SK-N-SH (cell line): ENCODE data around the gene DENND2A. TPM values are rescaled to one million over a fixed set of nuclear protein-coding genes. Genes with fewer than 3 reads are reported as not detected.

ENCODE experiments used
- CTCF ChIA-PET: fragments of 300-600, 350-600 bp; formaldehyde crosslinking; extraction: SDS; loops from one replicate; lab custom pipeline; 2021; lab: Yijun Ruan, JAX
- POLR2A ChIA-PET: fragments of 350-600 bp; sonication (Branson Sonifier 250); formaldehyde crosslinking; extraction: SDS; loops from one replicate; lab custom pipeline; 2020; ENCODE audit warnings: antibody characterized with exemption, inconsistent platforms; lab: Yijun Ruan, JAX
- DNase-seq: peaks from one replicate; pipeline ENCODE4 v3.0.0; 2012
- H2AFZ ChIP-seq: fragments of 200-600 bp; sonication (generic); 2 replicates; pipeline ENCODE4 v1.8.1; 2016; ENCODE audit warnings: antibody characterized with exemption, mild to moderate bottlenecking, low read depth
- H3F3A ChIP-seq: fragments of 200-600 bp; sonication (generic); replicated peaks from 2 replicates; pipeline ENCODE3; 2016; ENCODE audit warnings: antibody characterized with exemption, mild to moderate bottlenecking; ENCODE audit not compliant: insufficient read depth
- H3K27ac ChIP-seq, 2 experiments: fragments of 200-500 bp in 1 of 2; fragments of 200-600 bp in 1 of 2; sonication (Bioruptor generic) in 1 of 2; sonication (generic), shearing (Covaris generic) in 1 of 2; 2 replicates each; pipeline versions ENCODE4 v1.5.1 to v1.6.1; 2014 to 2016; ENCODE audit warnings: low read depth in 2 of 2, inconsistent platforms in 1 of 2, low read length in 1 of 2, mild to moderate bottlenecking in 1 of 2, mixed read lengths in 1 of 2
- H3K27me3 ChIP-seq: fragments of 200-600 bp; sonication (generic), shearing (Covaris generic); 2 replicates; pipeline ENCODE4 v1.6.1; 2016; ENCODE audit warnings: mixed run types; ENCODE audit not compliant: insufficient read depth
- H3K36me3 ChIP-seq, 2 experiments: fragments of 200-500 bp in 1 of 2; fragments of 200-600 bp in 1 of 2; sonication (Bioruptor generic) in 1 of 2; sonication (generic) in 1 of 2; replicated peaks in 1 of 2; 2 replicates each; pipeline versions ENCODE3 to v1.5.1; 2014 to 2016; ENCODE audit warnings: low read length in 1 of 2, mild to moderate bottlenecking in 1 of 2; ENCODE audit not compliant: insufficient read depth in 2 of 2, control insufficient read depth in 1 of 2
- H3K4me1 ChIP-seq, 2 experiments: fragments of 200-500 bp in 1 of 2; fragments of 200-600 bp in 1 of 2; sonication (Bioruptor generic) in 1 of 2; sonication (generic), shearing (Covaris generic) in 1 of 2; 2 replicates each; pipeline versions ENCODE4 v1.5.1 to v1.6.1; 2014 to 2016; ENCODE audit warnings: low read depth in 1 of 2, low read length in 1 of 2, mixed run types in 1 of 2; ENCODE audit not compliant: insufficient read depth in 2 of 2, control insufficient read depth in 1 of 2
- H3K4me2 ChIP-seq: fragments of 200-600 bp; sonication (generic), shearing (Covaris generic); 2 replicates; pipeline ENCODE4 v1.6.1; 2017; ENCODE audit warnings: mixed run types
- H3K4me3 ChIP-seq, 2 experiments: fragments of 200-500 bp in 1 of 2; fragments of 200-600 bp in 1 of 2; sonication (Bioruptor generic) in 1 of 2; sonication (generic), shearing (Covaris generic) in 1 of 2; 2 replicates each; pipeline versions ENCODE4 v1.5.1 to v1.8.1; 2014 to 2016; ENCODE audit warnings: low read depth in 2 of 2, inconsistent platforms in 1 of 2, low read length in 1 of 2, mild to moderate bottlenecking in 1 of 2, mixed read lengths in 1 of 2, moderate library complexity in 1 of 2
- H3K79me2 ChIP-seq: fragments of 200-600 bp; sonication (generic); 2 replicates; pipeline ENCODE4 v1.8.1; 2017; ENCODE audit warnings: mild to moderate bottlenecking; ENCODE audit not compliant: insufficient read depth
- H3K9ac ChIP-seq: fragments of 200-600 bp; sonication (generic); 2 replicates; pipeline ENCODE4 v1.6.1; 2017; ENCODE audit warnings: mixed run types
- H3K9me2 ChIP-seq: fragments of 200-600 bp; sonication (generic); 2 replicates; pipeline ENCODE4 v1.6.1; 2017; ENCODE audit warnings: mixed run types
- H3K9me3 ChIP-seq: fragments of 200-600 bp; sonication (generic); 2 replicates; pipeline ENCODE4 v1.6.1; 2017; ENCODE audit warnings: mixed run types, mild to moderate bottlenecking, moderate library complexity
- H4K20me1 ChIP-seq: fragments of 200-600 bp; sonication (generic); 2 replicates; pipeline ENCODE4 v1.6.1; 2017; ENCODE audit warnings: mild to moderate bottlenecking, mixed run types; ENCODE audit not compliant: insufficient read depth
- CHD2 ChIP-seq: fragments of 150-350 bp; IDR thresholded peaks from 2 replicates; pipeline ENCODE4 v1.6.1; 2018; ENCODE audit warnings: low read length; ENCODE audit not compliant: partially characterized antibody
- EP300 ChIP-seq, 2 experiments: IDR thresholded peaks; 2 replicates each; pipeline versions ENCODE4 v1.4.0 to v1.6.1; 2012; ENCODE audit warnings: borderline replicate concordance in 1 of 2, low read depth in 1 of 2, low read length in 1 of 2
- FOSL2 ChIP-seq: IDR thresholded peaks from 2 replicates; pipeline ENCODE4 v1.4.0; 2012; ENCODE audit warnings: low read depth, mild to moderate bottlenecking, moderate library complexity, borderline replicate concordance
- FOXJ3 ChIP-seq: sonication (generic); formaldehyde crosslinking; IDR thresholded peaks from 2 replicates; pipeline ENCODE4 v1.5.1; 2020; ENCODE audit warnings: mild to moderate bottlenecking, missing genetic modification reagents
- GABPA ChIP-seq: IDR thresholded peaks from 2 replicates; pipeline ENCODE4 v1.4.0; 2012; ENCODE audit warnings: low read depth, mild to moderate bottlenecking
- GATA2 ChIP-seq: sonication (generic); formaldehyde crosslinking; IDR thresholded peaks from 2 replicates; pipeline ENCODE4 v1.5.0; 2020; ENCODE audit warnings: mild to moderate bottlenecking, missing genetic modification reagents
- JUND ChIP-seq: IDR thresholded peaks from 2 replicates; pipeline ENCODE4 v1.4.0; 2012
- NFIC ChIP-seq: IDR thresholded peaks from 2 replicates; pipeline ENCODE4 v1.4.0; 2012; ENCODE audit warnings: borderline replicate concordance
- RAD21 ChIP-seq: IDR thresholded peaks from 2 replicates; pipeline ENCODE4 v1.6.1; 2012; ENCODE audit warnings: mild to moderate bottlenecking, low read length
- RCOR1 ChIP-seq: fragments of 150-350 bp; IDR thresholded peaks from 2 replicates; pipeline ENCODE4 v1.6.1; 2017; ENCODE audit warnings: antibody characterized with exemption, low read length
- RXRA ChIP-seq: IDR thresholded peaks from 2 replicates; pipeline ENCODE4 v1.4.0; 2012; ENCODE audit warnings: low read depth, mild to moderate bottlenecking, borderline replicate concordance
- YY1 ChIP-seq: IDR thresholded peaks from 2 replicates; pipeline ENCODE4 v1.4.0; 2012; ENCODE audit warnings: low read depth, mild to moderate bottlenecking
- WGBS: methylation state at CpG from one replicate; pipeline ENCODE4 v1.1.6; 2017; ENCODE audit warnings: low lambda C conversion rate; 5-methylcytosine and 5-hydroxymethylcytosine counted together
- polyA plus RNA-seq, 3 experiments: library from polyadenylated mRNA; depleted of rRNA; stranded (reverse); fragments of >200 nt; gene quantifications; 2 replicates each; pipeline ENCODE4 v1.2.3, GENCODE V29; 2012
- TF ChIP-seq, protein P1 (sequence below): IDR thresholded peaks from 2 replicates; pipeline ENCODE4 v1.4.0; 2012; ENCODE audit warnings: low read depth, borderline replicate concordance
- TF ChIP-seq, protein P2 (sequence below): fragments of 200-600 bp; sonication (generic); IDR thresholded peaks from 2 replicates; pipeline ENCODE4 v1.6.1; 2017; ENCODE audit warnings: antibody characterized with exemption, mild to moderate bottlenecking, moderate library complexity
- TF ChIP-seq, protein P3 (sequence below): IDR thresholded peaks from 2 replicates; pipeline ENCODE4 v1.4.0; 2012; ENCODE audit warnings: low read depth, borderline replicate concordance

DENND2A gene
- polyA plus RNA-seq, 1 of the 3 experiments (the other 2 are of a cell fraction) = 3.5 TPM

DNA sequence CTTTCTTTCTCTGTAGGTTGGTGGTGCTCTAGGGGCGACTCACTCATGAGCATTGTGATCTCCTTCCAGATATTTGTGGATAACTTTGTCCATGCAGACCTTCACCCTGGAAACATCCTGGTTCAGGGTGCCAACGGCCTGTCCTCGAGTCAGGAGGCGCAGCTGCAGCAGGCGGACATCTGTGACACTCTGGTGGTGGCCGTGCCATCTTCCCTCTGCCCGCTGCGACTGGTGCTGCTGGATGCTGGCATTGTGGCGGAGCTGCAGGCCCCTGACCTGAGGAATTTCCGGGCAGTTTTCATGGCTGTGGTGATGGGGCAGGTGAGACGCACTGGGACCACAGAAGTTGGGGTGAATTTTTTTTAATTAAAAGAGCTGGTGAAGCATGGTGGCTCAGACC is 46.3 kb upstream of the DENND2A start:
- 92% methylated on average over 7 of the region's 11 CpGs for WGBS
- Histone ChIP-seq H3K27me3 (no peaks in the 10 kb centered on the region), H3K79me2 (no peaks in the 10 kb centered on the region), H3K36me3 (peaks cover 5 to 11% of the 10 kb centered on the region in 2 experiments), H2AFZ (no peak overlapping the region), H3K27ac (no peak overlapping the region), H3K9me2 (no peaks in the 10 kb centered on the region), H3K9me3 (no peaks in the 10 kb centered on the region), H4K20me1 (no peaks in the 10 kb centered on the region), H3K4me2 (no peak overlapping the region), H3K4me3 (no peak overlapping the region), H3K4me1 (no peaks in the 10 kb centered on the region), H3K9ac (no peak overlapping the region), H3F3A (no peaks in the 10 kb centered on the region)
- POLR2A ChIA-PET = interaction anchor here (1.6 kb wide), 1 partner anchor 9 kb away, joined by 10 read pairs; the partner anchor contains the start of gene NDUFB2
- CTCF ChIA-PET = interaction anchor here (1.1 kb wide), 1 partner anchor 12 kb away, joined by 7 read pairs; no protein-coding TSS in a partner anchor
- TF ChIP-seq GABPA (no peak), JUND (no peak), FOSL2 (no peak), YY1 (no peak), RCOR1 (no peak), RXRA (no peak), FOXJ3 (CRISPR knock-in tag) (no peak), GATA2 (CRISPR knock-in tag) (no peak), EP300 (IDR thresholded peaks at IDR 0.05; ENCODE audit: borderline replicate concordance in 1 of 2, low read depth in 1 of 2, low read length in 1 of 2) (no peak)
- TF ChIP-seq, protein P1, sequence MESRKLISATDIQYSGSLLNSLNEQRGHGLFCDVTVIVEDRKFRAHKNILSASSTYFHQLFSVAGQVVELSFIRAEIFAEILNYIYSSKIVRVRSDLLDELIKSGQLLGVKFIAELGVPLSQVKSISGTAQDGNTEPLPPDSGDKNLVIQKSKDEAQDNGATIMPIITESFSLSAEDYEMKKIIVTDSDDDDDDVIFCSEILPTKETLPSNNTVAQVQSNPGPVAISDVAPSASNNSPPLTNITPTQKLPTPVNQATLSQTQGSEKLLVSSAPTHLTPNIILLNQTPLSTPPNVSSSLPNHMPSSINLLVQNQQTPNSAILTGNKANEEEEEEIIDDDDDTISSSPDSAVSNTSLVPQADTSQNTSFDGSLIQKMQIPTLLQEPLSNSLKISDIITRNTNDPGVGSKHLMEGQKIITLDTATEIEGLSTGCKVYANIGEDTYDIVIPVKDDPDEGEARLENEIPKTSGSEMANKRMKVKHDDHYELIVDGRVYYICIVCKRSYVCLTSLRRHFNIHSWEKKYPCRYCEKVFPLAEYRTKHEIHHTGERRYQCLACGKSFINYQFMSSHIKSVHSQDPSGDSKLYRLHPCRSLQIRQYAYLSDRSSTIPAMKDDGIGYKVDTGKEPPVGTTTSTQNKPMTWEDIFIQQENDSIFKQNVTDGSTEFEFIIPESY = no peak
- no peak for DNase-seq

DNA sequence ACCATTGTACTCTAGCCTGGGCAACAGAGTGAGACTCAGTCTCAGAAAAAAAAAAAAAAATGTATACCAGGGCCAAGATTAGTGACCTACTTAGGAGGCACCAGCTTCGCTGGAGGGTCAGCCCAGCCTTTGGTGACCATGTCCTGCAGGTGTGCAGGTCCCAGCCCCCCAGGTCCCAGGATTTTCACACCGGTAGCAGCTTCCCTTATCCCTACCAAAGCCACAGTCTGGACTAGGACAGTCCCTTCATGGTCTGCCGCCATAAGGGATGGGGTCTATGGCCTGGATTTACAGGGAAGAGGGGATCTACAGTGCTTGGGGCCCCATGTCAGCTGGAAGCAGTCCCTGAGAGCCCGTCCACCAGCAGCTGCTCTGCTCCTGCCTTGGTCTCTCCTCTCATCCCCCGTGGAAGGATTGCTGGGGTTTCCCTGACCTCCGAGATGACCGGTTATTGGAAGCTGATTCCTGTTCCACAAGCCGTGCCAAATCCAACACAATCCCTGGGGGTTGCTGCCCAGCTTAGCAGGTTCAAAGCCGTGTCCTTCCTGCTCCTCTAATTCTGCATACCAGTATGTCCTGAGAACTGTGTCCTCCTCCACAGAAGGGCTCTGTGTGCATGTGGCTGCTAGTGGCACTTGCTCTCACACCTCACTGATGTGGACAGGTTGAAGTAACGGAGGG is 44.9 kb upstream of the DENND2A start:
- ChIA-PET CTCF (interaction anchor here (1.0 to 2.9 kb wide), 6 partner anchors 11 to 168 kb away, joined by 3 to 15 read pairs (median 6); no protein-coding TSS in a partner anchor), POLR2A (interaction anchor here (0.7 to 1.6 kb wide), 2 partner anchors 11 to 234 kb away, joined by 3 to 10 read pairs; partner anchors contain the start of gene NDUFB2)
- H3K79me2 ChIP-seq = no peaks in the 10 kb centered on the region
- H3F3A ChIP-seq = no peaks in the 10 kb centered on the region
- H3K27ac ChIP-seq = no peak overlapping the region
- no peak overlapping the region for H3K4me2 ChIP-seq
- H3K27me3 ChIP-seq = no peaks in the 10 kb centered on the region
- H2AFZ ChIP-seq = no peak overlapping the region
- 90% methylated on average over 10 of the region's 10 CpGs for WGBS
- peaks cover 5 to 8% of the 10 kb centered on the region in 2 experiments for H3K36me3 ChIP-seq
- no peaks in the 10 kb centered on the region for H3K9me3 ChIP-seq
- no peaks in the 10 kb centered on the region for H4K20me1 ChIP-seq
- H3K4me3 ChIP-seq = no peak overlapping the region
- no peak for TF ChIP-seq CHD2
- no peak for TF ChIP-seq RXRA
- TF ChIP-seq, protein P2, sequence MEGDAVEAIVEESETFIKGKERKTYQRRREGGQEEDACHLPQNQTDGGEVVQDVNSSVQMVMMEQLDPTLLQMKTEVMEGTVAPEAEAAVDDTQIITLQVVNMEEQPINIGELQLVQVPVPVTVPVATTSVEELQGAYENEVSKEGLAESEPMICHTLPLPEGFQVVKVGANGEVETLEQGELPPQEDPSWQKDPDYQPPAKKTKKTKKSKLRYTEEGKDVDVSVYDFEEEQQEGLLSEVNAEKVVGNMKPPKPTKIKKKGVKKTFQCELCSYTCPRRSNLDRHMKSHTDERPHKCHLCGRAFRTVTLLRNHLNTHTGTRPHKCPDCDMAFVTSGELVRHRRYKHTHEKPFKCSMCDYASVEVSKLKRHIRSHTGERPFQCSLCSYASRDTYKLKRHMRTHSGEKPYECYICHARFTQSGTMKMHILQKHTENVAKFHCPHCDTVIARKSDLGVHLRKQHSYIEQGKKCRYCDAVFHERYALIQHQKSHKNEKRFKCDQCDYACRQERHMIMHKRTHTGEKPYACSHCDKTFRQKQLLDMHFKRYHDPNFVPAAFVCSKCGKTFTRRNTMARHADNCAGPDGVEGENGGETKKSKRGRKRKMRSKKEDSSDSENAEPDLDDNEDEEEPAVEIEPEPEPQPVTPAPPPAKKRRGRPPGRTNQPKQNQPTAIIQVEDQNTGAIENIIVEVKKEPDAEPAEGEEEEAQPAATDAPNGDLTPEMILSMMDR = no peak
- TF ChIP-seq, protein P3, sequence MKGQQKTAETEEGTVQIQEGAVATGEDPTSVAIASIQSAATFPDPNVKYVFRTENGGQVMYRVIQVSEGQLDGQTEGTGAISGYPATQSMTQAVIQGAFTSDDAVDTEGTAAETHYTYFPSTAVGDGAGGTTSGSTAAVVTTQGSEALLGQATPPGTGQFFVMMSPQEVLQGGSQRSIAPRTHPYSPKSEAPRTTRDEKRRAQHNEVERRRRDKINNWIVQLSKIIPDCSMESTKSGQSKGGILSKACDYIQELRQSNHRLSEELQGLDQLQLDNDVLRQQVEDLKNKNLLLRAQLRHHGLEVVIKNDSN = no peak
- TF ChIP-seq RAD21 = no peak
- TF ChIP-seq NFIC = no peak
- no peak overlapping the region for H3K9ac ChIP-seq
- no peaks in the 10 kb centered on the region for H3K9me2 ChIP-seq
- no peak for DNase-seq
- no peaks in the 10 kb centered on the region for H3K4me1 ChIP-seq
